Vagina (tissue), 2 donors: ENCODE data around the gene CRY1. TPM values are rescaled to one million over a fixed set of nuclear protein-coding genes. Genes with fewer than 3 reads are reported as not detected.

ENCODE experiments used
- DNase-seq, 2 donors: peaks; one replicate each; pipeline ENCODE4 v3.0.0-alpha.2; 2017; ENCODE audit errors: extremely low spot score in 2 of 2
- H3K27ac ChIP-seq: fragments of 200-600 bp; sonication (generic); one replicate; pipeline ENCODE4 v1.5.1; 2019
- H3K27me3 ChIP-seq: fragments of 200-600 bp; sonication (generic); one replicate; pipeline ENCODE4 v1.5.1; 2019
- H3K36me3 ChIP-seq, 2 donors: fragments of 200-600 bp; sonication (generic); one replicate each; pipeline ENCODE4 v1.5.1; 2017 to 2019
- H3K4me1 ChIP-seq: fragments of 200-600 bp; sonication (generic); one replicate; pipeline ENCODE4 v1.5.1; 2019
- H3K4me3 ChIP-seq, 2 donors: fragments of 200-600 bp; sonication (generic); 1 replicate in 1 of 2; 2 replicates in 1 of 2; pipeline ENCODE4 v1.5.1; 2016 to 2019
- H3K9me3 ChIP-seq: fragments of 200-600 bp; sonication (generic); one replicate; pipeline ENCODE4 v1.5.1; 2019
- CTCF ChIP-seq, 3 experiments: fragments of 450-650 bp in 2 of 3; fragments of 200-600 bp in 1 of 3; sonication (generic) in 1 of 3; IDR thresholded peaks; one replicate each; pipeline ENCODE4 v1.5.1; 2017 to 2019; ENCODE audit warnings: antibody characterized with exemption in 3 of 3, mild to moderate bottlenecking in 2 of 3, moderate library complexity in 2 of 3
- POLR2A ChIP-seq, 2 donors: fragments of 450-650 bp; IDR thresholded peaks; one replicate each; pipeline ENCODE4 v1.6.1; 2017; ENCODE audit warnings: antibody characterized with exemption in 2 of 2, mild to moderate bottlenecking in 2 of 2, moderate library complexity in 2 of 2
- POLR2AphosphoS5 ChIP-seq, 2 donors: sonication (generic); formaldehyde crosslinking; IDR thresholded peaks; one replicate each; pipeline ENCODE4 v1.9.0; 2017; ENCODE audit warnings: antibody characterized with exemption in 2 of 2, mild to moderate bottlenecking in 2 of 2, low read depth in 1 of 2; ENCODE audit not compliant: insufficient read depth in 1 of 2
- intact Hi-C: fragments of 100-400 bp; cut with DNase I; formaldehyde crosslinking; loops from one replicate; pipeline ENCODE4 v1.15.1; 2023
- total RNA-seq: library from RNA; depleted of rRNA; stranded (reverse); fragments of >200 nt; gene quantifications from one replicate; pipeline ENCODE4 v1.2.3, GENCODE V29; 2016

The CRY1 gene
- total RNA-seq, 1 donor from 2014 or later, result 18.7 TPM

- H3K27ac ChIP-seq, result peak overlapping the region; percentile 99
- peaks cover 33% of the 10 kb centered on the region for H3K4me1 ChIP-seq
- no peak for TF ChIP-seq POLR2AphosphoS5 (IDR thresholded peaks at IDR 0.05; ENCODE audit: insufficient read depth in 1 of 2, low read depth in 1 of 2)
- TF ChIP-seq POLR2A (IDR thresholded peaks at IDR 0.05), result no peak
- no peak for TF ChIP-seq CTCF (IDR thresholded peaks at IDR 0.05)
- H3K4me3 ChIP-seq, result peak overlapping the region; percentile 74 to 89
- H3K9me3 ChIP-seq, result no peaks in the 10 kb centered on the region
- intact Hi-C loops, result no loop called here
- no peaks in the 10 kb centered on the region for H3K27me3 ChIP-seq
- H3K36me3 ChIP-seq, result no peaks in the 10 kb centered on the region
- no peak for DNase-seq
Observed at GRCh38 chr12:106954462-106955376, 138.6 kb downstream of the CRY1 start.

GRCh38 chr12:106953352-106954250, 139.7 kb downstream of the CRY1 start:
- no peak overlapping the region for H3K4me3 ChIP-seq
- peaks cover 22% of the 10 kb centered on the region for H3K4me1 ChIP-seq
- intact Hi-C loops, result no loop called here
- no peaks in the 10 kb centered on the region for H3K36me3 ChIP-seq
- H3K27ac ChIP-seq, result peak overlapping the region; percentile 99
- H3K9me3 ChIP-seq, result no peaks in the 10 kb centered on the region
- H3K27me3 ChIP-seq, result no peaks in the 10 kb centered on the region
- no peak for TF ChIP-seq POLR2A (IDR thresholded peaks at IDR 0.05)
- peak in 1 of 2 donors; percentile 52 for TF ChIP-seq POLR2AphosphoS5 (IDR thresholded peaks at IDR 0.05; ENCODE audit: insufficient read depth in 1 of 2, low read depth in 1 of 2)
- DNase-seq, result no peak

GRCh38 chr12:106950591-106950990, 142.8 kb downstream of the CRY1 start:
- H3K4me3 ChIP-seq, result no peak overlapping the region
- TF ChIP-seq POLR2A (IDR thresholded peaks at IDR 0.05), result no peak
- TF ChIP-seq CTCF (IDR thresholded peaks at IDR 0.05), result no peak
- TF ChIP-seq POLR2AphosphoS5 (IDR thresholded peaks at IDR 0.05; ENCODE audit: insufficient read depth in 1 of 2, low read depth in 1 of 2), result no peak
- no peaks in the 10 kb centered on the region for H3K27me3 ChIP-seq
- DNase-seq, result no peak
- no peak overlapping the region for H3K27ac ChIP-seq
- H3K36me3 ChIP-seq, result no peaks in the 10 kb centered on the region
- no peaks in the 10 kb centered on the region for H3K9me3 ChIP-seq
- H3K4me1 ChIP-seq, result peaks cover 7% of the 10 kb centered on the region
- intact Hi-C loops, result no loop called here

- Histone ChIP-seq H3K36me3 (no peaks in the 10 kb centered on the region), H3K4me3 (no peak overlapping the region), H3K9me3 (no peaks in the 10 kb centered on the region), H3K27ac (no peak overlapping the region), H3K27me3 (no peaks in the 10 kb centered on the region), H3K4me1 (no peaks in the 10 kb centered on the region)
- DNase-seq, result no peak
- TF ChIP-seq CTCF (IDR thresholded peaks at IDR 0.05) (no peak), POLR2A (IDR thresholded peaks at IDR 0.05) (no peak), POLR2AphosphoS5 (IDR thresholded peaks at IDR 0.05; ENCODE audit: insufficient read depth in 1 of 2, low read depth in 1 of 2) (no peak)
- intact Hi-C loops, result no loop called here
Observed at GRCh38 chr12:106947461-106947860, 145.9 kb downstream of the CRY1 start.

- no peak overlapping the region for H3K4me3 ChIP-seq
- no peak for DNase-seq
- no peaks in the 10 kb centered on the region for H3K36me3 ChIP-seq
- H3K27me3 ChIP-seq, result no peaks in the 10 kb centered on the region
- intact Hi-C loops, result no loop called here
- TF ChIP-seq POLR2A (IDR thresholded peaks at IDR 0.05) (no peak), POLR2AphosphoS5 (IDR thresholded peaks at IDR 0.05; ENCODE audit: insufficient read depth in 1 of 2, low read depth in 1 of 2) (no peak), CTCF (IDR thresholded peaks at IDR 0.05) (no peak)
- H3K27ac ChIP-seq, result no peak overlapping the region
- no peaks in the 10 kb centered on the region for H3K9me3 ChIP-seq
- H3K4me1 ChIP-seq, result no peaks in the 10 kb centered on the region
Observed at GRCh38 chr12:106945261-106945851, 148.0 kb downstream of the CRY1 start.
